ENCODE results near the gene NR3C1. TPM values are rescaled to one million over a fixed set of nuclear protein-coding genes. Genes with fewer than 3 reads are reported as not detected.

Gene NR3C1
- total RNA-seq, 1 experiment from 2014 or later: 16.0 TPM

- Histone ChIP-seq H3K9me2 (ENCODE audit: insufficient read depth) (no peaks in the 10 kb centered on the region), H2AFZ (ENCODE audit: low read depth, low read length, poor library complexity, severe bottlenecking) (no peak overlapping the region), H3K4me3 (replicated peaks in 1 of 2; ENCODE audit: low read depth in 1 of 2, low read length in 2 of 2) (no peak overlapping the region), H3K27me3 (ENCODE audit: insufficient read depth, low read length) (no peaks in the 10 kb centered on the region), H3K4me1 (ENCODE audit: control insufficient read depth in 1 of 2, insufficient read depth in 2 of 2, low read length in 2 of 2) (no peaks in the 10 kb centered on the region), H3K36me3 (ENCODE audit: control insufficient read depth in 1 of 2, insufficient read depth in 2 of 2, low read length in 2 of 2) (no peaks in the 10 kb centered on the region), H3K9ac (ENCODE audit: low read length) (no peak overlapping the region), H3K9me3 (ENCODE audit: control insufficient read depth in 1 of 2, insufficient read depth in 1 of 2, low read depth in 1 of 2, low read length in 2 of 2) (no peaks in the 10 kb centered on the region), H4K20me1 (ENCODE audit: insufficient read depth) (no peaks in the 10 kb centered on the region), H3K4me2 (ENCODE audit: low read length) (no peak overlapping the region), H3K79me2 (ENCODE audit: insufficient read depth, low read length) (no peaks in the 10 kb centered on the region), H3K27ac (ENCODE audit: low read depth, low read length) (no peak overlapping the region)
- POLR2A ChIA-PET: no interaction called here
- intact Hi-C loops (cut with micrococcal nuclease): no loop called here
- no TSS peak for BruUV-seq (replicated peaks)
- RAD21 ChIA-PET (ENCODE audit: low non-redundant PET in 1 of 2, low total read pairs in 2 of 2, uncharacterized antibody in 2 of 2, unreplicated experiment in 2 of 2): no interaction called here
- ATAC-seq: no peak
- peak; percentile 21 for DNase-seq (ENCODE audit: low read depth, low spot score)
- CTCF ChIA-PET: no interaction called here
- TF ChIP-seq POLR2AphosphoS5 (IDR thresholded peaks at IDR 0.05; ENCODE audit: low read depth, low read length) (no peak), ZBTB33 (IDR thresholded peaks at IDR 0.05; ENCODE audit: extremely low read depth, insufficient replicate concordance, low read length) (no peak), SRF (IDR thresholded peaks at IDR 0.05; ENCODE audit: low read depth) (no peak), YY1 (IDR thresholded peaks at IDR 0.05; ENCODE audit: extremely low read depth, insufficient replicate concordance, low read depth, low read length) (no peak), ATF3 (IDR thresholded peaks at IDR 0.05) (peak; percentile 83), CTCF (IDR thresholded peaks at IDR 0.05 in 2 of 3, conservative IDR thresholded peaks at IDR 0.05 in 1 of 3; ENCODE audit: borderline replicate concordance in 1 of 3, insufficient read depth in 1 of 3, low read depth in 2 of 3, low read length in 2 of 3) (no peak), EZH2 (IDR thresholded peaks at IDR 0.05) (no peak), FOSL1 (IDR thresholded peaks at IDR 0.05; ENCODE audit: low read depth) (peak; percentile 36; the same call in 1 of the 2 replicates), POLR2A (IDR thresholded peaks at IDR 0.05; ENCODE audit: borderline replicate concordance, extremely low read depth, insufficient read depth, insufficient read length) (no peak), TCF7L2 (IDR thresholded peaks at IDR 0.05; ENCODE audit: borderline replicate concordance, extremely low read depth, insufficient read depth, insufficient read length) (no peak), EZH2phosphoT487 (IDR thresholded peaks at IDR 0.05; ENCODE audit: borderline replicate concordance) (no peak), REST (IDR thresholded peaks at IDR 0.05; ENCODE audit: low read depth) (no peak), ELF1 (IDR thresholded peaks at IDR 0.05; ENCODE audit: borderline replicate concordance, low read depth) (no peak), CEBPB (IDR thresholded peaks at IDR 0.05; ENCODE audit: low read depth) (peak; percentile 83), ZFX (IDR thresholded peaks at IDR 0.05) (no peak), SIN3A (IDR thresholded peaks at IDR 0.05; ENCODE audit: low read depth) (no peak), CBX3 (IDR thresholded peaks at IDR 0.05; ENCODE audit: low read depth) (peak; percentile 31; the same call in 1 of the 2 replicates), MAX (IDR thresholded peaks at IDR 0.05) (peak; percentile 36; the same call in 1 of the 2 replicates), RAD21 (IDR thresholded peaks at IDR 0.05; ENCODE audit: low read depth) (no peak), JUND (IDR thresholded peaks at IDR 0.05) (no peak; the same call in 1 of the 2 replicates)
Observed at GRCh38 chr5:143341807-143342570, 61.5 kb downstream of the NR3C1 start.

All from HCT116 (cell line).